Esophagus (tissue), 2 donors: Measurements from ENCODE around the gene ADAMTS16. TPM values are rescaled to one million over a fixed set of nuclear protein-coding genes. Genes with fewer than 3 reads are reported as not detected.

Experiments used
- H3K27ac ChIP-seq, 2 donors: one replicate each; pipeline ENCODE4 v1.5.1; 2013; ENCODE audit warnings: low read depth in 2 of 2, mild to moderate bottlenecking in 2 of 2, inconsistent platforms in 1 of 2, low read length in 1 of 2, moderate library complexity in 1 of 2
- H3K27me3 ChIP-seq, 2 donors: one replicate each; pipeline ENCODE4 v1.6.1; 2013; ENCODE audit warnings: low read length in 2 of 2, control low read depth in 1 of 2, mild to moderate bottlenecking in 1 of 2; ENCODE audit not compliant: insufficient read depth in 2 of 2, control insufficient read depth in 1 of 2
- H3K36me3 ChIP-seq, 2 donors: one replicate each; pipeline ENCODE4 v1.6.1; 2013; ENCODE audit warnings: low read length in 1 of 2; ENCODE audit not compliant: control insufficient read depth in 2 of 2, insufficient read depth in 2 of 2
- H3K4me1 ChIP-seq, 2 donors: one replicate each; pipeline ENCODE4 v1.6.1; 2013; ENCODE audit warnings: low read length in 1 of 2; ENCODE audit not compliant: control insufficient read depth in 2 of 2, insufficient read depth in 2 of 2
- H3K4me3 ChIP-seq, 2 donors: one replicate each; pipeline ENCODE4 v1.5.1; 2013; ENCODE audit warnings: low read length in 2 of 2, mild to moderate bottlenecking in 2 of 2, low read depth in 1 of 2, moderate library complexity in 1 of 2
- H3K9me3 ChIP-seq, 2 donors: one replicate each; pipeline ENCODE4 v1.6.1; 2013; ENCODE audit warnings: mild to moderate bottlenecking in 2 of 2, low read depth in 1 of 2, low read length in 1 of 2, moderate library complexity in 1 of 2; ENCODE audit not compliant: control insufficient read depth in 2 of 2, insufficient read depth in 1 of 2
- WGBS, 2 donors: extraction: QIAGEN DNeasy Blood & Tissue Kit; methylation state at CpG; one replicate each; pipeline ENCODE4 v1.1.7; 2013; 5-methylcytosine and 5-hydroxymethylcytosine counted together
- polyA plus RNA-seq, 2 donors: library from polyadenylated mRNA; stranded (reverse); fragments of 200-250 nt; gene quantifications; one replicate each; pipeline ENCODE4 v1.2.3, GENCODE V29; 2013
- donor health status: healthy with polysubstance abuse.
- donor health status: Bipolar disorder and iron deficiency.

Gene ADAMTS16
- polyA plus RNA-seq, 2 donors, result not detected

- Histone ChIP-seq H3K36me3 (no peaks in the 10 kb centered on the region), H3K27ac (no peak overlapping the region), H3K4me1 (peaks cover 0 to 6% of the 10 kb centered on the region in 2 donors), H3K9me3 (peaks cover 0 to 3% of the 10 kb centered on the region in 2 donors), H3K4me3 (no peak overlapping the region), H3K27me3 (no peaks in the 10 kb centered on the region)
- 45 to 56% methylated on average over 9 of the region's 9 CpGs for WGBS, 2 donors
Observed at GRCh38 chr5:5350101-5350500, 210.0 kb downstream of the ADAMTS16 start.

- WGBS, 2 donors, result 61 to 71% methylated on average over 14 of the region's 14 CpGs
- H3K4me3 ChIP-seq, result no peak overlapping the region
- peaks cover 0 to 6% of the 10 kb centered on the region in 2 donors for H3K4me1 ChIP-seq
- H3K36me3 ChIP-seq, result no peaks in the 10 kb centered on the region
- H3K9me3 ChIP-seq, result peaks cover 0 to 3% of the 10 kb centered on the region in 2 donors
- no peaks in the 10 kb centered on the region for H3K27me3 ChIP-seq
- no peak overlapping the region for H3K27ac ChIP-seq
Observed at GRCh38 chr5:5351288-5351979, 211.3 kb downstream of the ADAMTS16 start.

GRCh38 chr5:5352675-5353074, 212.5 kb downstream of the ADAMTS16 start:
- no peak overlapping the region for H3K4me3 ChIP-seq
- H3K9me3 ChIP-seq, result peaks cover 0 to 3% of the 10 kb centered on the region in 2 donors
- H3K36me3 ChIP-seq, result no peaks in the 10 kb centered on the region
- WGBS, 2 donors, result 97 to 98% methylated on average over 18 of the region's 18 CpGs
- no peak overlapping the region for H3K27ac ChIP-seq
- H3K27me3 ChIP-seq, result no peaks in the 10 kb centered on the region
- peaks cover 0 to 6% of the 10 kb centered on the region in 2 donors for H3K4me1 ChIP-seq

GRCh38 chr5:5353681-5354080, 213.6 kb downstream of the ADAMTS16 start:
- H3K36me3 ChIP-seq, result no peaks in the 10 kb centered on the region
- H3K27me3 ChIP-seq, result no peaks in the 10 kb centered on the region
- H3K4me1 ChIP-seq, result peaks cover 0 to 6% of the 10 kb centered on the region in 2 donors
- WGBS, 2 donors, result 75 to 76% methylated on average over 10 of the region's 10 CpGs
- H3K9me3 ChIP-seq, result peaks cover 0 to 3% of the 10 kb centered on the region in 2 donors
- no peak overlapping the region for H3K4me3 ChIP-seq
- no peak overlapping the region for H3K27ac ChIP-seq

GRCh38 chr5:5356765-5357164, 216.6 kb downstream of the ADAMTS16 start:
- no peak overlapping the region for H3K4me3 ChIP-seq
- peaks cover 0 to 3% of the 10 kb centered on the region in 2 donors for H3K4me1 ChIP-seq
- peaks cover 0 to under 1% of the 10 kb centered on the region in 2 donors for H3K9me3 ChIP-seq
- H3K36me3 ChIP-seq, result no peaks in the 10 kb centered on the region
- no peak overlapping the region for H3K27ac ChIP-seq
- H3K27me3 ChIP-seq, result no peaks in the 10 kb centered on the region

- Histone ChIP-seq H3K27me3 (no peaks in the 10 kb centered on the region), H3K27ac (no peak overlapping the region), H3K9me3 (no peaks in the 10 kb centered on the region), H3K4me1 (no peaks in the 10 kb centered on the region), H3K4me3 (no peak overlapping the region), H3K36me3 (no peaks in the 10 kb centered on the region)
- 77 to 89% methylated on average over 9 of the region's 9 CpGs for WGBS, 2 donors
Observed at GRCh38 chr5:5359618-5360017, 219.5 kb downstream of the ADAMTS16 start.

GRCh38 chr5:5360363-5360940, 220.3 kb downstream of the ADAMTS16 start:
- Histone ChIP-seq H3K27ac (no peak overlapping the region), H3K9me3 (no peaks in the 10 kb centered on the region), H3K4me3 (no peak overlapping the region), H3K4me1 (no peaks in the 10 kb centered on the region), H3K36me3 (no peaks in the 10 kb centered on the region), H3K27me3 (no peaks in the 10 kb centered on the region)
- 93 to 95% methylated on average over 8 of the region's 8 CpGs for WGBS, 2 donors

- Histone ChIP-seq H3K27ac (no peak overlapping the region), H3K27me3 (no peaks in the 10 kb centered on the region), H3K4me1 (no peaks in the 10 kb centered on the region), H3K9me3 (no peaks in the 10 kb centered on the region), H3K4me3 (no peak overlapping the region), H3K36me3 (no peaks in the 10 kb centered on the region)
- WGBS, 2 donors, result 69 to 70% methylated on average over 10 of the region's 10 CpGs
Observed at GRCh38 chr5:5360941-5361520, 220.9 kb downstream of the ADAMTS16 start.

- no peaks in the 10 kb centered on the region for H3K36me3 ChIP-seq
- H3K27ac ChIP-seq, result no peak overlapping the region
- no peaks in the 10 kb centered on the region for H3K9me3 ChIP-seq
- 76 to 84% methylated on average over 3 of the region's 3 CpGs for WGBS, 2 donors
- H3K27me3 ChIP-seq, result no peaks in the 10 kb centered on the region
- no peaks in the 10 kb centered on the region for H3K4me1 ChIP-seq
- no peak overlapping the region for H3K4me3 ChIP-seq
Observed at GRCh38 chr5:5363045-5363444, 222.9 kb downstream of the ADAMTS16 start.
